K562 (cell line): ENCODE data around the gene FBXO46.

Experiments used
- ATF3 ChIP-seq, 2 experiments: fragments of 450-650 bp in 1 of 2; sonication (generic) in 1 of 2; formaldehyde crosslinking in 1 of 2; IDR thresholded peaks in 1 of 2; conservative IDR thresholded peaks in 1 of 2; 2 replicates each; pipeline versions ENCODE4 v1.6.1 to v1.8.1; 2016 to 2023; ENCODE audit warnings: mild to moderate bottlenecking in 2 of 2, moderate library complexity in 2 of 2, inconsistent platforms in 1 of 2, missing genetic modification reagents in 1 of 2
- EZH2 ChIP-seq: IDR thresholded peaks from 2 replicates; pipeline ENCODE4 v1.6.1; 2012; ENCODE audit warnings: low read depth, mild to moderate bottlenecking, inconsistent platforms, low read length, borderline replicate concordance
- HBP1 ChIP-seq: fragments of 450-650 bp; formaldehyde crosslinking; IDR thresholded peaks from 2 replicates; pipeline ENCODE4 v1.4.0; 2022; ENCODE audit warnings: missing genetic modification characterization
- KDM1A ChIP-seq, 2 experiments: fragments of 450-650 bp; IDR thresholded peaks; 2 replicates each; pipeline ENCODE4 v1.6.1; 2016; ENCODE audit warnings: mild to moderate bottlenecking in 2 of 2
- RFX5 ChIP-seq: IDR thresholded peaks from 2 replicates; pipeline ENCODE4 v1.6.1; 2011; ENCODE audit warnings: low read depth, mild to moderate bottlenecking, improper control_type of control experiment, low read length
- ZNF324 ChIP-seq: fragments of 250-450 bp; sonication (Bioruptor Pico); IDR thresholded peaks from 2 replicates; pipeline ENCODE4 v1.4.0; 2020; ENCODE audit warnings: mild to moderate bottlenecking
- TF ChIP-seq, protein P1 (sequence below), 3 experiments: IDR thresholded peaks in 2 of 3; conservative IDR thresholded peaks in 1 of 3; 2 replicates each; pipeline ENCODE4 v1.5.1; 2011 to 2012; ENCODE audit warnings: low read length in 3 of 3, mild to moderate bottlenecking in 3 of 3, control low read depth in 2 of 3, improper control_type of control experiment in 1 of 3, inconsistent platforms in 1 of 3, low read depth in 1 of 3, mixed read lengths in 1 of 3, moderate library complexity in 1 of 3; ENCODE audit not compliant: insufficient read depth in 2 of 3

DNA sequence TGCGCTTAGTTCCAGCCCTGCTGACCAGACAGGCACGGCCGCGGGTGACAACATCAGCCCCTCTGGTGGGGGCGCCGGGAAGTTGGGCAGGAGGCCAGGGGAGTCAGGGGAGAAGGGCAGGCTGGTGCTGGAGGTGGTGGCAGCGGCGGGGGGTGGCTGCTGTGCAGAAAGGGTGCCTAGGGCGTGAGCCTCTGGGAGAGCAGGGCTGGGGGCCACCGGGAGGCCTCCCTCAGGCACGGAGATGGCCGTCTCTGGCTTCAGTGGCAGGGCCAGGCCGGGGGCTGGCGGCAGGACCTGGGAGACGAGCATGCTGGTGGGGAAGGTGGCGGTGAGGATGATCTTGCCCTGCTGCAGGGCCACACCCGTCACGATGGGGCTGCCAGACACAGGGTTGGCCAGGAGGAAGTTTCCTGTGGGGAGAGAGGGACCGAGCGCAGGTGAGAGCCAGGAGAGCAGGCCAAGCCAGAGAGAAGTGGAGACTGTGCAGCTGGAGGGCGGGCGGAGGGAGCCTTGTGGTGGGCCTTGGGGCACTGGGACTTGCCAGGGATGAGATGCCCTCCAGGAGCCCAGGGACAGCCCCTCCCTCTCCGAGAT is 35.1 kb upstream of the FBXO46 start:
- TF ChIP-seq ZNF324 (CRISPR knock-in tag) (no peak), EZH2 (no peak), RFX5 (no peak), KDM1A (IDR thresholded peaks at IDR 0.05) (no peak), ATF3 (IDR thresholded peaks at IDR 0.05) (no peak), ATF3 (CRISPR knock-in tag; conservative IDR thresholded peaks at IDR 0.05) (no peak), HBP1 (CRISPR knock-in tag) (no peak)
- TF ChIP-seq, protein P1, sequence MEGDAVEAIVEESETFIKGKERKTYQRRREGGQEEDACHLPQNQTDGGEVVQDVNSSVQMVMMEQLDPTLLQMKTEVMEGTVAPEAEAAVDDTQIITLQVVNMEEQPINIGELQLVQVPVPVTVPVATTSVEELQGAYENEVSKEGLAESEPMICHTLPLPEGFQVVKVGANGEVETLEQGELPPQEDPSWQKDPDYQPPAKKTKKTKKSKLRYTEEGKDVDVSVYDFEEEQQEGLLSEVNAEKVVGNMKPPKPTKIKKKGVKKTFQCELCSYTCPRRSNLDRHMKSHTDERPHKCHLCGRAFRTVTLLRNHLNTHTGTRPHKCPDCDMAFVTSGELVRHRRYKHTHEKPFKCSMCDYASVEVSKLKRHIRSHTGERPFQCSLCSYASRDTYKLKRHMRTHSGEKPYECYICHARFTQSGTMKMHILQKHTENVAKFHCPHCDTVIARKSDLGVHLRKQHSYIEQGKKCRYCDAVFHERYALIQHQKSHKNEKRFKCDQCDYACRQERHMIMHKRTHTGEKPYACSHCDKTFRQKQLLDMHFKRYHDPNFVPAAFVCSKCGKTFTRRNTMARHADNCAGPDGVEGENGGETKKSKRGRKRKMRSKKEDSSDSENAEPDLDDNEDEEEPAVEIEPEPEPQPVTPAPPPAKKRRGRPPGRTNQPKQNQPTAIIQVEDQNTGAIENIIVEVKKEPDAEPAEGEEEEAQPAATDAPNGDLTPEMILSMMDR (IDR thresholded peaks at IDR 0.05 in 2 of 3, conservative IDR thresholded peaks at IDR 0.05 in 1 of 3; ENCODE audit: insufficient read depth in 2 of 3, low read depth in 1 of 3, low read length in 3 of 3): no peak
